Endothelial cell of umbilical vein (primary cell): ENCODE results near the gene NAA16. TPM values are rescaled to one million over a fixed set of nuclear protein-coding genes. Genes with fewer than 3 reads are reported as not detected.

ENCODE experiments used
- BruUV-seq: library from RNA; stranded (reverse); fragments of 400-500 nt; replicated peaks from 2 replicates; lab custom pipeline; 2021; lab: Mats Ljungman, UMichigan
- CTCF ChIA-PET: fragments of 300-600, 350-600 bp; sonication (Branson Sonifier 250); formaldehyde crosslinking; loops from one replicate; lab custom pipeline; 2021; ENCODE audit warnings: antibody characterized with exemption, inconsistent platforms; lab: Charles Lee
- POLR2A ChIA-PET: fragments of 300-600, 350-600 bp; sonication (Branson Sonifier 250); formaldehyde crosslinking; loops from one replicate; lab custom pipeline; 2021; ENCODE audit warnings: antibody characterized with exemption, inconsistent platforms; lab: Charles Lee
- DNase-seq: peaks from one replicate; pipeline ENCODE4 v3.0.0-alpha.2; 2011; ENCODE audit warnings: low read depth, low spot score
- FAIRE-seq: peaks from 2 replicates; lab custom pipeline; 2011; peaks lifted over from hg19 to GRCh38; lab: Jason Lieb, UNC
- H2AFZ ChIP-seq: 2 replicates; pipeline ENCODE4 v1.6.0; 2012; ENCODE audit warnings: low read depth, low read length, control low read depth, inconsistent platforms
- H3K27ac ChIP-seq: 2 replicates; pipeline ENCODE4 v1.5.1; 2011; ENCODE audit warnings: low read depth, mild to moderate bottlenecking, control low read depth, low read length, moderate library complexity; ENCODE audit not compliant: insufficient read depth
- H3K27me3 ChIP-seq, 2 experiments: 2 replicates each; pipeline versions ENCODE4 v1.6.0 to v1.6.1; 2011; ENCODE audit warnings: low read length in 2 of 2, mixed read lengths in 1 of 2; ENCODE audit not compliant: control insufficient read depth in 2 of 2, insufficient read depth in 2 of 2
- H3K36me3 ChIP-seq, 2 experiments: 2 replicates in 1 of 2; 3 replicates in 1 of 2; pipeline ENCODE4 v1.5.1; 2011; ENCODE audit warnings: low read length in 2 of 2, mild to moderate bottlenecking in 1 of 2, moderate library complexity in 1 of 2; ENCODE audit not compliant: control insufficient read depth in 2 of 2, insufficient read depth in 2 of 2; ENCODE audit errors: extremely low read depth in 1 of 2
- H3K4me1 ChIP-seq: 3 replicates; pipeline ENCODE4 v1.5.1; 2011; ENCODE audit warnings: mild to moderate bottlenecking, low read length; ENCODE audit not compliant: control insufficient read depth, insufficient read depth; ENCODE audit errors: extremely low read depth
- H3K4me2 ChIP-seq: 2 replicates; pipeline ENCODE4 v1.6.1; 2011; ENCODE audit warnings: low read length, control low read depth, mixed read lengths; ENCODE audit not compliant: insufficient read depth
- H3K4me3 ChIP-seq, 3 experiments: fragments of 200-600 bp in 1 of 3; sonication (generic), shearing (Covaris generic) in 1 of 3; replicated peaks in 1 of 3; 2 replicates each; pipeline ENCODE4 v1.5.1; 2011 to 2016; ENCODE audit warnings: control low read depth in 3 of 3, low read length in 3 of 3, mild to moderate bottlenecking in 2 of 3, inconsistent platforms in 1 of 3, low read depth in 1 of 3, moderate library complexity in 1 of 3; ENCODE audit not compliant: insufficient read depth in 1 of 3
- H3K79me2 ChIP-seq: 2 replicates; pipeline ENCODE4 v1.6.0; 2012; ENCODE audit warnings: low read length, inconsistent platforms; ENCODE audit not compliant: control insufficient read depth, insufficient read depth
- H3K9ac ChIP-seq: replicated peaks from 2 replicates; pipeline ENCODE3; 2011; ENCODE audit warnings: low read length, control low read depth; ENCODE audit not compliant: insufficient read depth; ENCODE audit errors: extremely low read depth
- H3K9me1 ChIP-seq: replicated peaks from 3 replicates; pipeline ENCODE4 v1.6.0; 2011; ENCODE audit warnings: mild to moderate bottlenecking, low read length; ENCODE audit not compliant: control insufficient read depth, insufficient read depth; ENCODE audit errors: extremely low read depth
- H3K9me3 ChIP-seq: replicated peaks from 2 replicates; pipeline ENCODE4 v1.5.1; 2012; ENCODE audit warnings: low read length, inconsistent platforms; ENCODE audit not compliant: control insufficient read depth, insufficient read depth
- H4K20me1 ChIP-seq: replicated peaks from 2 replicates; pipeline ENCODE3; 2011; ENCODE audit warnings: mild to moderate bottlenecking, low read length; ENCODE audit not compliant: control insufficient read depth, insufficient read depth; ENCODE audit errors: extremely low read depth
- EZH2 ChIP-seq: IDR thresholded peaks from 2 replicates; pipeline ENCODE4 v1.6.1; 2012; ENCODE audit warnings: borderline replicate concordance, low read depth, mild to moderate bottlenecking, moderate library complexity, low read length, inconsistent platforms; ENCODE audit not compliant: severe bottlenecking
- FOS ChIP-seq: IDR thresholded peaks from 2 replicates; pipeline ENCODE4 v1.6.1; 2011; ENCODE audit warnings: mild to moderate bottlenecking, low read length, moderate library complexity, borderline replicate concordance; ENCODE audit not compliant: insufficient read depth
- GATA2 ChIP-seq: IDR thresholded peaks from 2 replicates; pipeline ENCODE4 v1.7.0; 2011; ENCODE audit warnings: low read depth, mild to moderate bottlenecking, moderate library complexity, mixed read lengths, low read length; ENCODE audit not compliant: insufficient read length, insufficient read depth
- JUN ChIP-seq: IDR thresholded peaks from 2 replicates; pipeline ENCODE4 v1.6.1; 2011; ENCODE audit warnings: borderline replicate concordance, low read depth; ENCODE audit not compliant: insufficient read length, insufficient read depth
- MYC ChIP-seq: IDR thresholded peaks from one replicate; pipeline ENCODE4 v1.6.1; 2011; ENCODE audit warnings: mild to moderate bottlenecking, low read depth, low read length
- POLR2A ChIP-seq: IDR thresholded peaks from 2 replicates; pipeline ENCODE4 v1.6.1; 2012; ENCODE audit warnings: low read depth, mild to moderate bottlenecking, control low read depth, low read length
- POLR2AphosphoS5 ChIP-seq: IDR thresholded peaks from 2 replicates; pipeline ENCODE4 v1.6.1; 2012; ENCODE audit warnings: low read depth, mild to moderate bottlenecking, control low read depth, low read length, moderate library complexity; ENCODE audit not compliant: insufficient read depth
- dilution Hi-C: fragments of 300-500 bp; cut with MboI; formaldehyde crosslinking; loops from one replicate; pipeline ENCODE4 v1.15.0; 2019; ENCODE audit warnings: low sequenced_read_pairs; ENCODE audit not compliant: extremely low pct_ligation_motif_present
- intact Hi-C: fragments of 100-400 bp; cut with micrococcal nuclease; formaldehyde crosslinking; loops from one replicate; pipeline ENCODE4 v1.10.0; 2022
- polyA plus RNA-seq, 4 experiments: library from polyadenylated mRNA; depleted of rRNA in 3 of 4; stranded (reverse) in 3 of 4; unstranded in 1 of 4; fragments of >200 nt; gene quantifications; 2 replicates each; pipeline versions ENCODE4 v1.2.1 to v1.2.3, GENCODE V29; 2011 to 2012; ENCODE audit warnings: missing spikeins in 1 of 4
- total RNA-seq: library from RNA; stranded (reverse); gene quantifications from 2 replicates; pipeline ENCODE4 v1.2.3, GENCODE V29; 2021
- TF ChIP-seq, protein P1 (sequence below), 2 donors: IDR thresholded peaks; 1 replicate in 1 of 2; 2 replicates in 1 of 2; pipeline ENCODE4 v1.5.1; 2011; ENCODE audit warnings: low read length in 2 of 2, mild to moderate bottlenecking in 2 of 2, moderate library complexity in 2 of 2, control low read depth in 1 of 2, inconsistent platforms in 1 of 2, low read depth in 1 of 2; ENCODE audit not compliant: insufficient read depth in 1 of 2; ENCODE audit errors: extremely low read depth in 1 of 2
- TF ChIP-seq, protein P2 (sequence below): IDR thresholded peaks from 2 replicates; pipeline ENCODE4 v1.6.1; 2011; ENCODE audit not compliant: insufficient read depth, insufficient read length

The NAA16 gene
- total and polyA plus RNA-seq, 2 donors (not counting 3 experiments of a cell fraction or from before 2014, with no cell fraction given) = 8.6 to 26.1 TPM

DNA sequence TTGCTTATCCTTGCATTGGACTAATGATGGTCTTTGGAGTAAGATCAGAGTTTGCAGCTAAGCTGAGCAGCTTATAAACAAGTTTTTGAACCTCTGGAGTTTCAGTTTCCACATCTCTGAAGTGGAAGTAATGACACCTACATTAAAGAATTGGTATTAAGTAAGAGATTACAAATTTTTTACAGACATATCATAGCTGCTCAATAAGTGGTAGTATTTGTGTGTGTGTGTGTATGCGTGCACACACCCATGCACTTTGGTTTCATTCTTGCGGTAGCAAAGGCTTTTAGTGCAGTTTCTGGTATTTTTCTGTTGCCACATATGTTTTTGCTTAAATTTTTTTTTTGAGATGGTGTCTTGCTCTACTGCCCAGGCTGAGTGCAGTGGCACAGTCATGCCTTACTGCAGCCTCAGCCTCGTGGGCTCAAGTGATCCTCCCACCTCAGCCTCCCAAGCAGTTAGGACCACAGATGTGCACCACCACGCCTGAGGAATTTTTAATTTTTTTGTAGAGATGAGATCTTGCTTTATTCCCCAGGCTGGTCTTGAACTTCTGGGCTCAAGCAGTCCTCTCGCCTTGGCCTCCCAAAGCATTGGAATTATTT lies 4.5 kb downstream of the NAA16 start:
- no TSS peak for BruUV-seq
- no peaks in the 10 kb centered on the region for H3K27me3 ChIP-seq
- H3K27ac ChIP-seq = no peak overlapping the region
- intact Hi-C loops = no loop called here
- peaks cover 0 to 4% of the 10 kb centered on the region in 2 experiments for H3K36me3 ChIP-seq
- H3K4me3 ChIP-seq = no peak overlapping the region
- CTCF ChIA-PET = interaction anchor here (1.3 kb wide), 1 partner anchor 337 kb away, joined by 3 read pairs; no protein-coding TSS in a partner anchor
- no peak overlapping the region for H3K4me2 ChIP-seq
- TF ChIP-seq JUN = no peak
- TF ChIP-seq, protein P1, sequence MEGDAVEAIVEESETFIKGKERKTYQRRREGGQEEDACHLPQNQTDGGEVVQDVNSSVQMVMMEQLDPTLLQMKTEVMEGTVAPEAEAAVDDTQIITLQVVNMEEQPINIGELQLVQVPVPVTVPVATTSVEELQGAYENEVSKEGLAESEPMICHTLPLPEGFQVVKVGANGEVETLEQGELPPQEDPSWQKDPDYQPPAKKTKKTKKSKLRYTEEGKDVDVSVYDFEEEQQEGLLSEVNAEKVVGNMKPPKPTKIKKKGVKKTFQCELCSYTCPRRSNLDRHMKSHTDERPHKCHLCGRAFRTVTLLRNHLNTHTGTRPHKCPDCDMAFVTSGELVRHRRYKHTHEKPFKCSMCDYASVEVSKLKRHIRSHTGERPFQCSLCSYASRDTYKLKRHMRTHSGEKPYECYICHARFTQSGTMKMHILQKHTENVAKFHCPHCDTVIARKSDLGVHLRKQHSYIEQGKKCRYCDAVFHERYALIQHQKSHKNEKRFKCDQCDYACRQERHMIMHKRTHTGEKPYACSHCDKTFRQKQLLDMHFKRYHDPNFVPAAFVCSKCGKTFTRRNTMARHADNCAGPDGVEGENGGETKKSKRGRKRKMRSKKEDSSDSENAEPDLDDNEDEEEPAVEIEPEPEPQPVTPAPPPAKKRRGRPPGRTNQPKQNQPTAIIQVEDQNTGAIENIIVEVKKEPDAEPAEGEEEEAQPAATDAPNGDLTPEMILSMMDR (IDR thresholded peaks at IDR 0.05; ENCODE audit: extremely low read depth in 1 of 2, insufficient read depth in 1 of 2, low read depth in 1 of 2, low read length in 2 of 2) = no peak
- TF ChIP-seq EZH2 = no peak
- TF ChIP-seq FOS = no peak
- no peak for TF ChIP-seq POLR2AphosphoS5
- no peak for TF ChIP-seq GATA2
- TF ChIP-seq POLR2A = no peak
- TF ChIP-seq, protein P2, sequence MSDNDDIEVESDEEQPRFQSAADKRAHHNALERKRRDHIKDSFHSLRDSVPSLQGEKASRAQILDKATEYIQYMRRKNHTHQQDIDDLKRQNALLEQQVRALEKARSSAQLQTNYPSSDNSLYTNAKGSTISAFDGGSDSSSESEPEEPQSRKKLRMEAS = no peak
- TF ChIP-seq MYC = no peak
- H3K4me1 ChIP-seq = peaks cover 26% of the 10 kb centered on the region
- FAIRE-seq (no peak), DNase-seq (no peak)
- dilution Hi-C loops = no loop called here
- H2AFZ ChIP-seq = no peak overlapping the region
- no peaks in the 10 kb centered on the region for H3K9me3 ChIP-seq
- peaks cover 5% of the 10 kb centered on the region for H4K20me1 ChIP-seq
- peaks cover 90% of the 10 kb centered on the region for H3K79me2 ChIP-seq
- H3K9ac ChIP-seq = no peak overlapping the region
- no peaks in the 10 kb centered on the region for H3K9me1 ChIP-seq
- POLR2A ChIA-PET = no interaction called here
